CD14-positive monocyte (primary cell): ENCODE measurements around the gene AIG1. TPM values are rescaled to one million over a fixed set of nuclear protein-coding genes. Genes with fewer than 3 reads are reported as not detected.

Experiments used
- DNase-seq, 3 donors: peaks; one replicate each; pipeline ENCODE4 v3.0.0-alpha.2; 2011 to 2022
- H2AFZ ChIP-seq: 2 replicates; pipeline ENCODE4 v1.6.0; 2012; ENCODE audit warnings: mild to moderate bottlenecking, low read depth, low read length, inconsistent platforms; ENCODE audit not compliant: insufficient read depth, poor library complexity, severe bottlenecking
- H3K27ac ChIP-seq, 2 donors: 1 replicate in 1 of 2; 2 replicates in 1 of 2; pipeline ENCODE4 v1.5.1; 2012 to 2013; ENCODE audit warnings: low read length in 2 of 2, control low read depth in 1 of 2, inconsistent platforms in 1 of 2, low read depth in 1 of 2, mild to moderate bottlenecking in 1 of 2
- H3K27me3 ChIP-seq, 2 donors: one replicate each; pipeline versions ENCODE4 v1.6.0 to v1.6.1; 2011 to 2013; ENCODE audit warnings: low read length in 2 of 2; ENCODE audit not compliant: control insufficient read depth in 2 of 2, insufficient read depth in 2 of 2
- H3K36me3 ChIP-seq, 2 donors: replicated peaks in 1 of 2; 1 replicate in 1 of 2; 2 replicates in 1 of 2; pipeline versions ENCODE4 v1.5.1 to v1.6.1; 2012 to 2013; ENCODE audit warnings: low read length in 2 of 2, control low read depth in 1 of 2, inconsistent platforms in 1 of 2, mild to moderate bottlenecking in 1 of 2; ENCODE audit not compliant: insufficient read depth in 2 of 2, control insufficient read depth in 1 of 2
- H3K4me1 ChIP-seq, 2 donors: 1 replicate in 1 of 2; 2 replicates in 1 of 2; pipeline versions ENCODE4 v1.5.1 to v1.6.1; 2012 to 2013; ENCODE audit warnings: low read length in 2 of 2, control low read depth in 1 of 2, inconsistent platforms in 1 of 2, mild to moderate bottlenecking in 1 of 2, moderate library complexity in 1 of 2; ENCODE audit not compliant: insufficient read depth in 2 of 2, control insufficient read depth in 1 of 2
- H3K4me2 ChIP-seq: replicated peaks from 2 replicates; pipeline ENCODE3; 2012; ENCODE audit warnings: low read length, moderate library complexity, mild to moderate bottlenecking; ENCODE audit not compliant: poor library complexity, severe bottlenecking; ENCODE audit errors: extremely low read depth
- H3K4me3 ChIP-seq, 3 experiments: fragments of 200-600 bp in 1 of 3; sonication (generic) in 1 of 3; replicated peaks in 1 of 3; 1 replicate in 2 of 3; 2 replicates in 1 of 3; pipeline ENCODE4 v1.5.1; 2011 to 2013; ENCODE audit warnings: low read length in 3 of 3, mild to moderate bottlenecking in 3 of 3, control low read depth in 2 of 3, low read depth in 2 of 3, inconsistent platforms in 1 of 3, moderate library complexity in 1 of 3
- H3K79me2 ChIP-seq: 2 replicates; pipeline ENCODE4 v1.6.0; 2012; ENCODE audit warnings: mild to moderate bottlenecking, control low read depth, inconsistent platforms, low read length, moderate library complexity; ENCODE audit not compliant: insufficient read depth
- H3K9ac ChIP-seq: 2 replicates; pipeline ENCODE4 v1.6.0; 2017; ENCODE audit warnings: low read length, mild to moderate bottlenecking; ENCODE audit not compliant: insufficient read depth, poor library complexity, severe bottlenecking
- H3K9me3 ChIP-seq, 2 donors: replicated peaks in 1 of 2; 1 replicate in 1 of 2; 2 replicates in 1 of 2; pipeline versions ENCODE4 v1.5.1 to v1.6.1; 2012 to 2013; ENCODE audit warnings: low read length in 2 of 2, control low read depth in 1 of 2; ENCODE audit not compliant: control insufficient read depth in 1 of 2, insufficient read depth in 1 of 2
- H4K20me1 ChIP-seq: 2 replicates; pipeline ENCODE4 v1.6.0; 2012; ENCODE audit warnings: mild to moderate bottlenecking, low read length, control low read depth, moderate library complexity; ENCODE audit not compliant: insufficient read depth
- H3K27ac Mint-ChIP-seq, 7 donors: one replicate each; pipeline ENCODE4 v1.8.0; 2020; ENCODE audit warnings: mild to moderate bottlenecking in 7 of 7, mixed read lengths in 7 of 7, moderate library complexity in 6 of 7, inconsistent platforms in 2 of 7
- H3K27me3 Mint-ChIP-seq, 3 donors: one replicate each; pipeline ENCODE4 v1.8.0; 2021 to 2022; ENCODE audit warnings: low read depth in 3 of 3, mild to moderate bottlenecking in 3 of 3, mixed read lengths in 3 of 3, moderate library complexity in 3 of 3, inconsistent platforms in 1 of 3
- H3K36me3 Mint-ChIP-seq, 2 donors: one replicate each; pipeline ENCODE4 v1.8.0; 2020; ENCODE audit warnings: mixed read lengths in 2 of 2, inconsistent platforms in 1 of 2, mild to moderate bottlenecking in 1 of 2
- H3K4me1 Mint-ChIP-seq: one replicate; pipeline ENCODE4 v1.8.0; 2020; ENCODE audit warnings: mild to moderate bottlenecking, mixed read lengths
- H3K4me3 Mint-ChIP-seq, 2 donors: one replicate each; pipeline ENCODE4 v1.8.0; 2020; ENCODE audit warnings: mild to moderate bottlenecking in 2 of 2, mixed read lengths in 2 of 2, moderate library complexity in 1 of 2
- H3K9me3 Mint-ChIP-seq, 7 donors: one replicate each; pipeline ENCODE4 v1.8.0; 2020 to 2022; ENCODE audit warnings: mixed read lengths in 7 of 7, mild to moderate bottlenecking in 6 of 7, moderate library complexity in 6 of 7, inconsistent platforms in 2 of 7
- CTCF ChIP-seq: fragments of 200-600 bp; IDR thresholded peaks from one replicate; pipeline ENCODE4 v1.8.0; 2022; ENCODE audit warnings: antibody characterized with exemption, mild to moderate bottlenecking
- WGBS: methylation state at CpG from one replicate; pipeline ENCODE4 v1.1.5; 2013; ENCODE audit warnings: missing lambda C conversion rate; ENCODE audit not compliant: insufficient coverage; 5-methylcytosine and 5-hydroxymethylcytosine counted together
- intact Hi-C, 2 donors: fragments of 100-400 bp; cut with micrococcal nuclease; formaldehyde crosslinking; loops; one replicate each; pipeline versions ENCODE4 v1.15.0 to v1.15.1; 2023
- polyA plus RNA-seq, 3 donors: library from polyadenylated mRNA; depleted of rRNA in 1 of 3; unstranded in 2 of 3; stranded (reverse) in 1 of 3; fragments of 300-500 nt in 2 of 3; fragments of >200 nt in 1 of 3; fragmentation: Illumina TruSeq in 2 of 3; gene quantifications; 1 replicate in 2 of 3; 2 replicates in 1 of 3; pipeline ENCODE4 v1.2.3, GENCODE V29; 2012 to 2021

Gene AIG1
- polyA plus RNA-seq, 3 donors, result 6.7 to 7.6 (median 6.8) TPM

GRCh38 chr6:143107911-143108761 is 47.4 kb downstream of the AIG1 start:
- Histone ChIP-seq H3K9me3 (no peaks in the 10 kb centered on the region), H3K9ac (no peak overlapping the region), H3K4me2 (no peak overlapping the region), H3K36me3 (no peaks in the 10 kb centered on the region), H2AFZ (no peak overlapping the region), H3K27me3 (no peaks in the 10 kb centered on the region), H3K4me1 (peaks cover 3 to 5% of the 10 kb centered on the region in 2 donors), H3K4me3 (no peak overlapping the region), H3K27ac (no peak overlapping the region), H4K20me1 (no peaks in the 10 kb centered on the region), H3K79me2 (no peaks in the 10 kb centered on the region)
- Mint-ChIP-seq H3K27ac (no peak overlapping the region), H3K4me1 (peaks cover 4% of the 10 kb centered on the region), H3K27me3 (peaks cover 0 to 5% (median 1%) of the 10 kb centered on the region in 3 donors), H3K36me3 (no peaks in the 10 kb centered on the region), H3K9me3 (no peaks in the 10 kb centered on the region), H3K4me3 (no peak overlapping the region)
- no peak for TF ChIP-seq CTCF
- no CpG with 5 or more reads among the region's 6 CpGs for WGBS
- DNase-seq, result no peak
- intact Hi-C loops, result no loop called here

- no peak for DNase-seq
- WGBS, result 94% methylated on average over 3 of the region's 4 CpGs
- Histone ChIP-seq H3K4me3 (no peak overlapping the region), H3K27ac (no peak overlapping the region), H3K9me3 (no peaks in the 10 kb centered on the region), H3K4me1 (peaks cover 3 to 5% of the 10 kb centered on the region in 2 donors), H2AFZ (no peak overlapping the region), H3K4me2 (no peak overlapping the region), H3K79me2 (no peaks in the 10 kb centered on the region), H3K36me3 (no peaks in the 10 kb centered on the region), H3K27me3 (no peaks in the 10 kb centered on the region), H3K9ac (no peak overlapping the region), H4K20me1 (no peaks in the 10 kb centered on the region)
- Mint-ChIP-seq H3K27ac (no peak overlapping the region), H3K36me3 (no peaks in the 10 kb centered on the region), H3K4me3 (no peak overlapping the region), H3K27me3 (peaks cover 0 to 5% (median 1%) of the 10 kb centered on the region in 3 donors), H3K9me3 (no peaks in the 10 kb centered on the region), H3K4me1 (peaks cover 4% of the 10 kb centered on the region)
- intact Hi-C loops, result no loop called here
- TF ChIP-seq CTCF, result no peak
Observed at GRCh38 chr6:143109196-143109595, 48.5 kb downstream of the AIG1 start.
